WTC11 (cell line): ENCODE results near the gene NUP98. TPM values are rescaled to one million over a fixed set of nuclear protein-coding genes. Genes with fewer than 3 reads are reported as not detected.

Experiments used
- ATAC-seq: fragments of 200-7000 bp; cut with Tn5 transposase; 2 replicates; pipeline ENCODE4 v1.10.0; 2021; ENCODE audit warnings: mild to moderate bottlenecking, moderate library complexity
- CTCF ChIA-PET: fragments of 300-600 bp; sonication (Branson Sonifier 250); formaldehyde crosslinking; loops from one replicate; lab custom pipeline; 2021; ENCODE audit warnings: antibody characterized with exemption; lab: Charles Lee
- POLR2A ChIA-PET: fragments of 350-600 bp; sonication (Branson Sonifier 250); formaldehyde crosslinking; loops from one replicate; lab custom pipeline; 2021; ENCODE audit warnings: antibody characterized with exemption; lab: Charles Lee
- DNase-seq: peaks from one replicate; pipeline ENCODE4 v3.0.0; 2021; ENCODE audit warnings: low spot score
- H3K27ac Mint-ChIP-seq: 2 replicates; pipeline ENCODE4 v1.8.0; 2021; ENCODE audit warnings: mixed read lengths
- H3K27me3 Mint-ChIP-seq: 2 replicates; pipeline ENCODE4 v1.8.0; 2021; ENCODE audit warnings: low read depth, mild to moderate bottlenecking, moderate library complexity, mixed read lengths
- H3K36me3 Mint-ChIP-seq: 2 replicates; pipeline ENCODE4 v1.8.0; 2021; ENCODE audit warnings: mixed read lengths
- H3K4me1 Mint-ChIP-seq: 2 replicates; pipeline ENCODE4 v1.8.0; 2022; ENCODE audit warnings: mixed read lengths
- H3K4me3 Mint-ChIP-seq: 2 replicates; pipeline ENCODE4 v1.8.0; 2021; ENCODE audit warnings: mild to moderate bottlenecking, moderate library complexity, mixed read lengths
- H3K9me3 Mint-ChIP-seq: 2 replicates; pipeline ENCODE4 v1.8.0; 2021; ENCODE audit warnings: mixed read lengths
- JUN ChIP-seq: sonication (generic); formaldehyde crosslinking; IDR thresholded peaks from 2 replicates; pipeline ENCODE4 v1.8.0; 2023; ENCODE audit warnings: mild to moderate bottlenecking, missing genetic modification reagents
- KAT7 ChIP-seq: sonication (generic); formaldehyde crosslinking; IDR thresholded peaks from 2 replicates; pipeline ENCODE4 v1.8.1; 2023; ENCODE audit warnings: missing genetic modification reagents, mild to moderate bottlenecking, borderline replicate concordance
- MYBL2 ChIP-seq: sonication (generic); formaldehyde crosslinking; IDR thresholded peaks from 2 replicates; pipeline ENCODE4 v1.8.1; 2023; ENCODE audit warnings: mild to moderate bottlenecking, moderate library complexity, missing genetic modification reagents
- NR1H2 ChIP-seq: sonication (generic); formaldehyde crosslinking; IDR thresholded peaks from 2 replicates; pipeline ENCODE4 v1.9.0; 2021; ENCODE audit warnings: mild to moderate bottlenecking, moderate library complexity, missing genetic modification reagents
- TEAD4 ChIP-seq: sonication (generic); formaldehyde crosslinking; IDR thresholded peaks from 2 replicates; pipeline ENCODE4 v1.8.0; 2022; ENCODE audit warnings: mild to moderate bottlenecking, missing genetic modification reagents
- TP53 ChIP-seq: sonication (generic); formaldehyde crosslinking; IDR thresholded peaks from 2 replicates; pipeline ENCODE4 v1.8.1; 2023; ENCODE audit warnings: mild to moderate bottlenecking, missing genetic modification reagents
- ZNF232 ChIP-seq: sonication (generic); formaldehyde crosslinking; IDR thresholded peaks from 2 replicates; pipeline ENCODE4 v1.8.0; 2022; ENCODE audit warnings: mild to moderate bottlenecking, missing genetic modification reagents
- ZNF416 ChIP-seq: fragments of 250-450 bp; sonication (Bioruptor Pico); IDR thresholded peaks from 2 replicates; pipeline ENCODE4 v1.9.0; 2021; ENCODE audit warnings: mild to moderate bottlenecking, inconsistent platforms
- total RNA-seq: library from RNA; stranded (reverse); gene quantifications from 3 replicates; pipeline ENCODE4 v1.2.3, GENCODE V29; 2021
- TF ChIP-seq, protein P1 (sequence below): fragments of 250-450 bp; sonication (Bioruptor Pico); IDR thresholded peaks from 2 replicates; pipeline ENCODE4 v1.9.0; 2021; ENCODE audit warnings: mild to moderate bottlenecking, borderline replicate concordance
- TF ChIP-seq, protein P2 (sequence below): sonication (generic); formaldehyde crosslinking; IDR thresholded peaks from 2 replicates; pipeline ENCODE4 v1.8.0; 2022; ENCODE audit warnings: mild to moderate bottlenecking, missing genetic modification reagents
- TF ChIP-seq, protein P3 (sequence below): sonication (generic); formaldehyde crosslinking; IDR thresholded peaks from 2 replicates; pipeline ENCODE4 v1.8.0; 2022; ENCODE audit warnings: missing genetic modification reagents
- TF ChIP-seq, protein P4 (sequence below): sonication (generic); formaldehyde crosslinking; conservative IDR thresholded peaks from 2 replicates; pipeline ENCODE4 v1.8.1; 2022; ENCODE audit warnings: mild to moderate bottlenecking, missing genetic modification reagents
- TF ChIP-seq, protein P5 (sequence below): sonication (generic); formaldehyde crosslinking; IDR thresholded peaks from 2 replicates; pipeline ENCODE4 v1.8.0; 2022; ENCODE audit warnings: mild to moderate bottlenecking, missing genetic modification reagents
- TF ChIP-seq, protein P6 (sequence below): fragments of 250-450 bp; sonication (Bioruptor Pico); conservative IDR thresholded peaks from 2 replicates; pipeline ENCODE4 v1.9.0; 2021; ENCODE audit warnings: mild to moderate bottlenecking
- TF ChIP-seq, protein P7 (sequence below): sonication (generic); formaldehyde crosslinking; IDR thresholded peaks from 2 replicates; pipeline ENCODE4 v1.8.0; 2023; ENCODE audit warnings: missing genetic modification reagents
- TF ChIP-seq, protein P8 (sequence below): sonication (generic); formaldehyde crosslinking; IDR thresholded peaks from 2 replicates; pipeline ENCODE4 v1.8.0; 2023; ENCODE audit warnings: missing genetic modification reagents, mild to moderate bottlenecking, borderline replicate concordance

Gene NUP98
- total RNA-seq, 1 experiment from 2014 or later = 81.4 TPM

DNA sequence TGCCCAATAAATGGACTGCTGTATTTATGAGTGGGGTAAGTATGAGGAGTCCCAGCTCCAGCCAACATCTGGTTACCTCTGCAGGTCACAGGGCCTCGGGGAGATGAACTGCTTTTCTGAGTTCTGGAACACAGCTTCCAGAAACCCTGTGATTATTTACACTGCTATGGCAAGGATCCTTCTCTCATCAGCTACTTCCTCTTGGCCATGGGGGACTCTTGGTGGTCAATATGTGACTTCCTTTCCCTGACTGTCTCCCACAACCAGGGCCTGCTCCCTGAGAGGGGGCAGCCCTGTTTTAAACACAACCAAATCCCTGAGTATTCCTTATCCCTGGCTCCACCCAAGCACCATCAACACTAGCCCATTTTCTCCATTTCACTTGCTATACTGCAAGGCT, 33.4 kb upstream of the NUP98 start (continued):
- TF ChIP-seq, protein P1, sequence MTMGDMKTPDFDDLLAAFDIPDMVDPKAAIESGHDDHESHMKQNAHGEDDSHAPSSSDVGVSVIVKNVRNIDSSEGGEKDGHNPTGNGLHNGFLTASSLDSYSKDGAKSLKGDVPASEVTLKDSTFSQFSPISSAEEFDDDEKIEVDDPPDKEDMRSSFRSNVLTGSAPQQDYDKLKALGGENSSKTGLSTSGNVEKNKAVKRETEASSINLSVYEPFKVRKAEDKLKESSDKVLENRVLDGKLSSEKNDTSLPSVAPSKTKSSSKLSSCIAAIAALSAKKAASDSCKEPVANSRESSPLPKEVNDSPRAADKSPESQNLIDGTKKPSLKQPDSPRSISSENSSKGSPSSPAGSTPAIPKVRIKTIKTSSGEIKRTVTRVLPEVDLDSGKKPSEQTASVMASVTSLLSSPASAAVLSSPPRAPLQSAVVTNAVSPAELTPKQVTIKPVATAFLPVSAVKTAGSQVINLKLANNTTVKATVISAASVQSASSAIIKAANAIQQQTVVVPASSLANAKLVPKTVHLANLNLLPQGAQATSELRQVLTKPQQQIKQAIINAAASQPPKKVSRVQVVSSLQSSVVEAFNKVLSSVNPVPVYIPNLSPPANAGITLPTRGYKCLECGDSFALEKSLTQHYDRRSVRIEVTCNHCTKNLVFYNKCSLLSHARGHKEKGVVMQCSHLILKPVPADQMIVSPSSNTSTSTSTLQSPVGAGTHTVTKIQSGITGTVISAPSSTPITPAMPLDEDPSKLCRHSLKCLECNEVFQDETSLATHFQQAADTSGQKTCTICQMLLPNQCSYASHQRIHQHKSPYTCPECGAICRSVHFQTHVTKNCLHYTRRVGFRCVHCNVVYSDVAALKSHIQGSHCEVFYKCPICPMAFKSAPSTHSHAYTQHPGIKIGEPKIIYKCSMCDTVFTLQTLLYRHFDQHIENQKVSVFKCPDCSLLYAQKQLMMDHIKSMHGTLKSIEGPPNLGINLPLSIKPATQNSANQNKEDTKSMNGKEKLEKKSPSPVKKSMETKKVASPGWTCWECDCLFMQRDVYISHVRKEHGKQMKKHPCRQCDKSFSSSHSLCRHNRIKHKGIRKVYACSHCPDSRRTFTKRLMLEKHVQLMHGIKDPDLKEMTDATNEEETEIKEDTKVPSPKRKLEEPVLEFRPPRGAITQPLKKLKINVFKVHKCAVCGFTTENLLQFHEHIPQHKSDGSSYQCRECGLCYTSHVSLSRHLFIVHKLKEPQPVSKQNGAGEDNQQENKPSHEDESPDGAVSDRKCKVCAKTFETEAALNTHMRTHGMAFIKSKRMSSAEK (CRISPR knock-in tag) = no peak
- TF ChIP-seq, protein P2, sequence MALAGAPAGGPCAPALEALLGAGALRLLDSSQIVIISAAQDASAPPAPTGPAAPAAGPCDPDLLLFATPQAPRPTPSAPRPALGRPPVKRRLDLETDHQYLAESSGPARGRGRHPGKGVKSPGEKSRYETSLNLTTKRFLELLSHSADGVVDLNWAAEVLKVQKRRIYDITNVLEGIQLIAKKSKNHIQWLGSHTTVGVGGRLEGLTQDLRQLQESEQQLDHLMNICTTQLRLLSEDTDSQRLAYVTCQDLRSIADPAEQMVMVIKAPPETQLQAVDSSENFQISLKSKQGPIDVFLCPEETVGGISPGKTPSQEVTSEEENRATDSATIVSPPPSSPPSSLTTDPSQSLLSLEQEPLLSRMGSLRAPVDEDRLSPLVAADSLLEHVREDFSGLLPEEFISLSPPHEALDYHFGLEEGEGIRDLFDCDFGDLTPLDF (CRISPR knock-in tag) = no peak
- no peak for TF ChIP-seq ZNF232 (CRISPR knock-in tag)

DNA sequence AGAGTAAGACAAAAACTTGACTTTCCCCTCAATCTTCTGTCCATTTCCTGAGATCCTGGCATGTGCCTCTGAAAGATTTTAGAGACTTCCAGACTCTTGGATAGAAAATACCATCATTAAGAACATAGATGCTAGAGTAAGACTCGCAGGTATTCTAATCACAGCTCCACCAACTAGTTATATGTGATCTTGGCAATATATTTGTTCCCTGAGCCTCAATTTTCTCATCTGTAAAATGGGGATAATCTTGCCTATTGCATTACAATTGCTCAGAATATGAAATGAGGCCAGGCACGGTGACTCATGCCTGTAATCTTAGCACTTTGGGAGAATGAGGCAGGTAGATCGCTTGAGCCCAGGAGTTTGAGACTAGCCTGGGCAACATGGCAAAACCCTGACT, 32.7 kb upstream of the NUP98 start:
- H3K4me1 Mint-ChIP-seq = peaks cover 50% of the 10 kb centered on the region
- no peaks in the 10 kb centered on the region for H3K27me3 Mint-ChIP-seq
- no peaks in the 10 kb centered on the region for H3K9me3 Mint-ChIP-seq
- H3K27ac Mint-ChIP-seq = no peak overlapping the region
- ATAC-seq (no peak), DNase-seq (no peak)
- ChIA-PET CTCF (interaction anchor here (4.4 kb wide), 1 partner anchor 11 kb away, joined by 23 read pairs; the partner anchor contains the start of gene RHOG), POLR2A (no interaction called here)
- H3K36me3 Mint-ChIP-seq = peaks cover 38% of the 10 kb centered on the region
- no peak overlapping the region for H3K4me3 Mint-ChIP-seq
- TF ChIP-seq, protein P3, sequence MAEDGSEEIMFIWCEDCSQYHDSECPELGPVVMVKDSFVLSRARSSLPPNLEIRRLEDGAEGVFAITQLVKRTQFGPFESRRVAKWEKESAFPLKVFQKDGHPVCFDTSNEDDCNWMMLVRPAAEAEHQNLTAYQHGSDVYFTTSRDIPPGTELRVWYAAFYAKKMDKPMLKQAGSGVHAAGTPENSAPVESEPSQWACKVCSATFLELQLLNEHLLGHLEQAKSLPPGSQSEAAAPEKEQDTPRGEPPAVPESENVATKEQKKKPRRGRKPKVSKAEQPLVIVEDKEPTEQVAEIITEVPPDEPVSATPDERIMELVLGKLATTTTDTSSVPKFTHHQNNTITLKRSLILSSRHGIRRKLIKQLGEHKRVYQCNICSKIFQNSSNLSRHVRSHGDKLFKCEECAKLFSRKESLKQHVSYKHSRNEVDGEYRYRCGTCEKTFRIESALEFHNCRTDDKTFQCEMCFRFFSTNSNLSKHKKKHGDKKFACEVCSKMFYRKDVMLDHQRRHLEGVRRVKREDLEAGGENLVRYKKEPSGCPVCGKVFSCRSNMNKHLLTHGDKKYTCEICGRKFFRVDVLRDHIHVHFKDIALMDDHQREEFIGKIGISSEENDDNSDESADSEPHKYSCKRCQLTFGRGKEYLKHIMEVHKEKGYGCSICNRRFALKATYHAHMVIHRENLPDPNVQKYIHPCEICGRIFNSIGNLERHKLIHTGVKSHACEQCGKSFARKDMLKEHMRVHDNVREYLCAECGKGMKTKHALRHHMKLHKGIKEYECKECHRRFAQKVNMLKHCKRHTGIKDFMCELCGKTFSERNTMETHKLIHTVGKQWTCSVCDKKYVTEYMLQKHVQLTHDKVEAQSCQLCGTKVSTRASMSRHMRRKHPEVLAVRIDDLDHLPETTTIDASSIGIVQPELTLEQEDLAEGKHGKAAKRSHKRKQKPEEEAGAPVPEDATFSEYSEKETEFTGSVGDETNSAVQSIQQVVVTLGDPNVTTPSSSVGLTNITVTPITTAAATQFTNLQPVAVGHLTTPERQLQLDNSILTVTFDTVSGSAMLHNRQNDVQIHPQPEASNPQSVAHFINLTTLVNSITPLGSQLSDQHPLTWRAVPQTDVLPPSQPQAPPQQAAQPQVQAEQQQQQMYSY = no peak
- TF ChIP-seq, protein P4, sequence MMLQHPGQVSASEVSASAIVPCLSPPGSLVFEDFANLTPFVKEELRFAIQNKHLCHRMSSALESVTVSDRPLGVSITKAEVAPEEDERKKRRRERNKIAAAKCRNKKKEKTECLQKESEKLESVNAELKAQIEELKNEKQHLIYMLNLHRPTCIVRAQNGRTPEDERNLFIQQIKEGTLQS (CRISPR knock-in tag) = no peak
- TF ChIP-seq, protein P5, sequence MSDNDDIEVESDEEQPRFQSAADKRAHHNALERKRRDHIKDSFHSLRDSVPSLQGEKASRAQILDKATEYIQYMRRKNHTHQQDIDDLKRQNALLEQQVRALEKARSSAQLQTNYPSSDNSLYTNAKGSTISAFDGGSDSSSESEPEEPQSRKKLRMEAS (CRISPR knock-in tag) = no peak
- TF ChIP-seq MYBL2 (CRISPR knock-in tag) = no peak
- TF ChIP-seq JUN (CRISPR knock-in tag) = no peak
- no peak for TF ChIP-seq ZNF416 (CRISPR knock-in tag)
- TF ChIP-seq TP53 (CRISPR knock-in tag) = no peak
- TF ChIP-seq TEAD4 = no peak
- TF ChIP-seq, protein P6, sequence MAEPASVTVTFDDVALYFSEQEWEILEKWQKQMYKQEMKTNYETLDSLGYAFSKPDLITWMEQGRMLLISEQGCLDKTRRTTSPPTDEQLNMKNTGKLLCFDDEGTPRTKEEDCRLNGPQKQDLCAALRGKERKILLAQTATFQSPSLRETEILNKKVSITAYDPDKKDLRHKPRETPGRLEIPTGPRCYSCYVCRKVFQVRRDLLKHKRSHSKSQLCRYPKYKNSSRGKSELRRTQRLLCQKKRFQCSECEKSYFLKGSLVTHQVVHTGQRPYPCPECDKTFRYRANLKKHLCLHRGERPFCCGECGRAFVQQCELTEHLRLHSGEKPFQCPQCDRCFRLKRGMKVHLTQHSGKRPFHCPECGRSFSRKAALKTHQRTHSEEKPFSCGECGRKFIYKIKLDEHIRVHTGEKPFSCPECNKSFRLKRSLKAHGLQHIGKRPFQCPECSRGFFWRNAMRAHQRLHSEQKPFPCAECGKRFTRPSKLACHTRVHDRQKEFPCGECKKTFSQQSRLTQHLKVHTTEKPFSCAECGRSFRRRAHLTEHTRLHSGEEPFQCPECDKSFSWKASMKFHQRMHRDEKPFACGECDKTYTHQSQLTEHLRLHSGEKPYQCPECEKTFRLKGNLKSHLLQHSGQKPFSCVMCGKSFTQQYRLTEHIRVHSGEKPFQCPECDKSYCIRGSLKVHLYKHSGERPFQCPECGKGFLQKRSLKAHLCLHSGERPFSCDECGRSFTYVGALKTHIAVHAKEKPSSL = no peak
- TF ChIP-seq, protein P7, sequence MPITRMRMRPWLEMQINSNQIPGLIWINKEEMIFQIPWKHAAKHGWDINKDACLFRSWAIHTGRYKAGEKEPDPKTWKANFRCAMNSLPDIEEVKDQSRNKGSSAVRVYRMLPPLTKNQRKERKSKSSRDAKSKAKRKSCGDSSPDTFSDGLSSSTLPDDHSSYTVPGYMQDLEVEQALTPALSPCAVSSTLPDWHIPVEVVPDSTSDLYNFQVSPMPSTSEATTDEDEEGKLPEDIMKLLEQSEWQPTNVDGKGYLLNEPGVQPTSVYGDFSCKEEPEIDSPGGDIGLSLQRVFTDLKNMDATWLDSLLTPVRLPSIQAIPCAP = no peak
- TF ChIP-seq, protein P8, sequence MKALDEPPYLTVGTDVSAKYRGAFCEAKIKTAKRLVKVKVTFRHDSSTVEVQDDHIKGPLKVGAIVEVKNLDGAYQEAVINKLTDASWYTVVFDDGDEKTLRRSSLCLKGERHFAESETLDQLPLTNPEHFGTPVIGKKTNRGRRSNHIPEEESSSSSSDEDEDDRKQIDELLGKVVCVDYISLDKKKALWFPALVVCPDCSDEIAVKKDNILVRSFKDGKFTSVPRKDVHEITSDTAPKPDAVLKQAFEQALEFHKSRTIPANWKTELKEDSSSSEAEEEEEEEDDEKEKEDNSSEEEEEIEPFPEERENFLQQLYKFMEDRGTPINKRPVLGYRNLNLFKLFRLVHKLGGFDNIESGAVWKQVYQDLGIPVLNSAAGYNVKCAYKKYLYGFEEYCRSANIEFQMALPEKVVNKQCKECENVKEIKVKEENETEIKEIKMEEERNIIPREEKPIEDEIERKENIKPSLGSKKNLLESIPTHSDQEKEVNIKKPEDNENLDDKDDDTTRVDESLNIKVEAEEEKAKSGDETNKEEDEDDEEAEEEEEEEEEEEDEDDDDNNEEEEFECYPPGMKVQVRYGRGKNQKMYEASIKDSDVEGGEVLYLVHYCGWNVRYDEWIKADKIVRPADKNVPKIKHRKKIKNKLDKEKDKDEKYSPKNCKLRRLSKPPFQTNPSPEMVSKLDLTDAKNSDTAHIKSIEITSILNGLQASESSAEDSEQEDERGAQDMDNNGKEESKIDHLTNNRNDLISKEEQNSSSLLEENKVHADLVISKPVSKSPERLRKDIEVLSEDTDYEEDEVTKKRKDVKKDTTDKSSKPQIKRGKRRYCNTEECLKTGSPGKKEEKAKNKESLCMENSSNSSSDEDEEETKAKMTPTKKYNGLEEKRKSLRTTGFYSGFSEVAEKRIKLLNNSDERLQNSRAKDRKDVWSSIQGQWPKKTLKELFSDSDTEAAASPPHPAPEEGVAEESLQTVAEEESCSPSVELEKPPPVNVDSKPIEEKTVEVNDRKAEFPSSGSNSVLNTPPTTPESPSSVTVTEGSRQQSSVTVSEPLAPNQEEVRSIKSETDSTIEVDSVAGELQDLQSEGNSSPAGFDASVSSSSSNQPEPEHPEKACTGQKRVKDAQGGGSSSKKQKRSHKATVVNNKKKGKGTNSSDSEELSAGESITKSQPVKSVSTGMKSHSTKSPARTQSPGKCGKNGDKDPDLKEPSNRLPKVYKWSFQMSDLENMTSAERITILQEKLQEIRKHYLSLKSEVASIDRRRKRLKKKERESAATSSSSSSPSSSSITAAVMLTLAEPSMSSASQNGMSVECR (CRISPR knock-in tag) = no peak
- no peak for TF ChIP-seq NR1H2
- no peak for TF ChIP-seq KAT7 (CRISPR knock-in tag)
- TF ChIP-seq, protein P2 (CRISPR knock-in tag) = no peak
